DMS153 treated with DMSO at 0.1 percent for 48 hours (cell line): ENCODE measurements around the gene OR1L6.

Experiments used
- DNase-seq: peaks from one replicate; lab custom pipeline; 2025; ENCODE audit not compliant: unreplicated experiment; lab: John Stamatoyannopoulos, UW

Gene OR1L6

GRCh38 chr9:122742003-122742402, at the start of gene OR1L6:
TSS of gene OR1L6 (plus strand) at chr9:122742303. CDS start at chr9:122749848, 7,545 bp downstream.
- DNase-seq: no peak

- DNase-seq: no peak
These were observed 46.4 kb upstream of the OR1L6 start for GRCh38 chr9:122695696-122696095.

GRCh38 chr9:122718038-122718437, 24.1 kb upstream of the OR1L6 start:
- no peak for DNase-seq

- no peak for DNase-seq
These were observed 22.9 kb upstream of the OR1L6 start for GRCh38 chr9:122719218-122719617.

GRCh38 chr9:122723690-122724089, 18.4 kb upstream of the OR1L6 start, which contains the start of gene OR1L4:
TSS of gene OR1L4 (plus strand) at chr9:122723990. CDS start at chr9:122723990, 0 bp downstream.
- no peak for DNase-seq

- DNase-seq: no peak
These were observed 12.7 kb downstream of the OR1L6 start for GRCh38 chr9:122754825-122755224.

- DNase-seq: no peak
These were observed 25.7 kb downstream of the OR1L6 start for GRCh38 chr9:122767817-122768216.

GRCh38 chr9:122777052-122777451, 34.9 kb downstream of the OR1L6 start:
- DNase-seq: no peak

- no peak for DNase-seq
These were observed 36.0 kb downstream of the OR1L6 start for GRCh38 chr9:122777935-122778627.

- DNase-seq: no peak
These were observed 37.1 kb downstream of the OR1L6 start for GRCh38 chr9:122779181-122779580.

- DNase-seq: no peak
These were observed 37.9 kb downstream of the OR1L6 start for GRCh38 chr9:122780026-122780425.

GRCh38 chr9:122781671-122782070, 39.6 kb downstream of the OR1L6 start:
- no peak for DNase-seq

- no peak for DNase-seq
These were observed 43.2 kb downstream of the OR1L6 start for GRCh38 chr9:122785269-122785668.

GRCh38 chr9:122786338-122786737, 44.2 kb downstream of the OR1L6 start:
- DNase-seq: no peak

GRCh38 chr9:122788831-122789230, 46.7 kb downstream of the OR1L6 start, which contains the start of gene OR5C1:
TSS of gene OR5C1 (plus strand) at chr9:122788933. CDS start at chr9:122788933, 0 bp downstream.
- DNase-seq: no peak

- DNase-seq: no peak
These were observed 47.3 kb downstream of the OR1L6 start for GRCh38 chr9:122789256-122790046.

GRCh38 chr9:122791872-122792669, 50.0 kb downstream of the OR1L6 start:
- no peak for DNase-seq

GRCh38 chr9:122797316-122798063, 55.4 kb downstream of the OR1L6 start:
- no peak for DNase-seq
